HuH-7.5 (cell line): Measurements from ENCODE around the gene NINJ1.

Source experiments
- DNase-seq: peaks from one replicate; pipeline ENCODE4 v3.0.0; 2011; ENCODE audit warnings: low spot score

NINJ1 gene, protein sequence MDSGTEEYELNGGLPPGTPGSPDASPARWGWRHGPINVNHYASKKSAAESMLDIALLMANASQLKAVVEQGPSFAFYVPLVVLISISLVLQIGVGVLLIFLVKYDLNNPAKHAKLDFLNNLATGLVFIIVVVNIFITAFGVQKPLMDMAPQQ

DNA sequence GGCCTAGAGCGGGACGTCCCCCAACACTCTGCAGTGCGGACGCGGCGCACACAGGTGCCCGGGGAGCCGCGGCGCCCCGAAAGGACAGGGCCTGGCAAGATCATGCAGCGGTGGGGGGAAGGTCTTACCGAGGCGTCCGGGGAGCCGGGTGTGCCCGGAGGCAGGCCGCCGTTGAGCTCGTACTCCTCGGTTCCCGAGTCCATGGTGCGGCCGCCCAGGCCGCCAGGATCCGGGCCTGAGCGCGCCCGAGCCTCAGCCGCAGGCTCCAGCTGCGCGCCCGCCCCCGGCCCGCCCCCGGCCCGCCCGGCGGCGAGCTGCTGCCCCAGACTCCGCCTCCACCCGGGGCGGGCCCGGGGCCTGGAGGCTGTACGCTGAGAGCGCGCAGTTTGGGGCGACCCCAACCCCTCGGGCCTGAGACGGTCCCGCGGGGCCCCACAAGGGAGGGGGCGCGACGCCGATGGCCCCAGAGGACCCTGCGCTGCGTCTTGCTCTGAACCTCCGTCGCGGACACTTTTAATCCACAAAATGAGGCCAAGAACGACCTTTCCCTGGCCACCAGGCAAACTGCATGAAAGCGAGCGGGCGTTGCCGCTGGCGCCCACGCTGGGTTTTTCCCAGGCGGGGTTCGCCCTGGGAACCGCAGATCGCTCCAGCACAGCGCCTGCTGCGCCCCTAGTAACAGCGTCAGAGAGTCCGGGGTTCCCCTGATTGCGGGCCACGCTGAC lies at the start of gene NINJ1:
TSS of gene NINJ1 (minus strand) at position 237 of the 725 bp plus-strand sequence. CDS start at position 203, 34 bp downstream.
- DNase-seq, result peak; percentile 95

DNA sequence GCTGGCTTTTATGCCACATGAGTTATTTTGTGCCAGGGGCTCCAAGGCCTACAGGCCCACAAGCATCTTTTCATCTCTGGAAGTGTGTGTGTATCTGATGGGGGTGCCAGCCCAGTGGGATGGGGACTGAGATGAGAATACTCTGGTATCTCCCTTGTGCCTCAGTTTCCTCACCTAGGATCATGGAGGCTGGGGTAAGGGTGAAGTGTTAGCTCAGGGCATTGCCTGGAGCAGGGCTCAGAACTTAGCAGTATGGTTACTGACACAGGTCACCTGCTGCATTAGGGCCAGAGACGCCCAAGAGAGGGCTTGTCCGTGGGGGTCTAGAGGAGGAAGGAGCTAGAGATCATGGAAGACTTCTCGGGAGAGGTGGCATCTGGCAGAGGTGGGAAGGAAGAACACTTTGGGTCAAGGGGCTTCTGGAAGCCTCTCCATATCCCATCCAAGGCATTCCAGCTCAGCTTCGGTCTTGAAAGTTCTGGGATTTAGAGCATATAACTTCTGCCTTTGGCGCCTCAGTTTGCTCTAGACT lies 49.1 kb upstream of the NINJ1 start:
- DNase-seq, result no peak

DNA sequence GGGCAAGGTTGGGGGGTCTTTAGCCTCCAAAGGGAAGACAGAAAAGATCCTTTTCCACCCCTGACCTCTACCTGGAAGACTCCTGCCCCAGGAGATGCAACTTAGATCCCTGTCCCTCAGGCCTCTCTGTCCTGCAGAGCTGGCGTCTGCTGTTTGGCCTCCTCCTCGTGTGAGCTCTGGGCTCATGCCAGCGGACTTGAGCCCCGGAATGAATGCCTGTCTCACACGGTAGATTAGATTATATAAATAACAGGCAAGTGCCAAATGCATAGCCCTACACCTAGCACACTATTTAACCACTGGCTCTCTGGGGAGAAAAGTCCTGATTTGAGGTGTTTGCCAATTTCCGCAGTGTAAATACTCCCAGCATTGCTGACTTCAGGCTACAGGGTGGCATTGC lies 48.5 kb upstream of the NINJ1 start:
- DNase-seq, result no peak

DNA sequence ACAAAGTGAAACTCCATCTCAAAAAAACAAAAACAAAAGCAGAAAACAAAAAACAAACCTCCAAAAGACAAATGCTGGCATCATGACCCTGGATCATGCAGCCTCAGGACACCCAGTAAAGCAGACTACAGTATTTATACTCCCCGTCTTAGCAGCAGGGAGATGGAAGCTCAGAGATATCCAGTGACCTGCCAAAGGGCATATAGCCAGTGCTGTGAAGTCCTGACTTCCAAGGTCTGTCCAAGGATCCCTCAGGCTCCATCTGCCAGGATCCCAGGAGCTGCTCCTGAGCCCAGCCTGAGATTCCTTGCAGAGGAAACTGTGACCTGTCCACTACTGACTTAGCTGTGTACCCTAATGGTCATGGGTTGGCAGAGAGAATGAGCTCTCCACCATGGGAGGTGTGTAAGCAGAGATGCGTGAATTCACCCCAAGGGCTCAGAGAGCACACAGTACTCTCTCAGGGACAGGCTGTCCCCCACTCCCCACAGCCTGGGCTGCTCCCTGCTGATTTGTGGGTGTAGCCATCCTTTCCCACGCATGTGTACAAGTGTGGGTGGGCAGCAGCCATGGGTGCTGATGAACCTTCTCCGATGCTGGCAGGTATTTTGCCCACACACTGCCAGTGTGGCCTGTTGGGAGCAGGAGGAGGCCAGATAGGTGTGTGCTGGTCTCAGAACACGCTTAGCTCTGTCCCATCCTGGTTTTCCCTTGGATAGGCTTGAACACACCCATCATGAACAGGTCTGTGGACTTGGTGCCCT lies 47.8 kb upstream of the NINJ1 start:
- no peak for DNase-seq

DNA sequence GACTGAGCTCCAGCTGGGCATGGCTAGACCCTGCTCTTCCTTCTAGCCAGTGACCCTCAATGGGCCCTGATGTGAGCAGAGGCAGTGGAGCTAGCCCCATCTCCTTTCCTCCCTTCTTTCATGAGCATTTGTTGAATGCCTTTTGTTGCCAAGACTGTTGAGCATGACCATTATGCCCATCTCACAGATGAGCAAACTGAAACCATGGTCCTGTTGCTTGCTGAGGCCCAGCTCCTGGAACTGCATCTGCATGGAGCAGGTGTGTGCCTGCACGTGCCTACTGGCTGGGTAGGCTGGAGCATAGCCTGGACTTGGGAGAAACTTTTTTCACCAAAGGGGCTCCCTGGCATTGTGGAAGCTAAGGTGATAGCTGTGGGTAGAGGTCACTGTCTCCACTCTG lies 46.9 kb upstream of the NINJ1 start:
- no peak for DNase-seq

DNA sequence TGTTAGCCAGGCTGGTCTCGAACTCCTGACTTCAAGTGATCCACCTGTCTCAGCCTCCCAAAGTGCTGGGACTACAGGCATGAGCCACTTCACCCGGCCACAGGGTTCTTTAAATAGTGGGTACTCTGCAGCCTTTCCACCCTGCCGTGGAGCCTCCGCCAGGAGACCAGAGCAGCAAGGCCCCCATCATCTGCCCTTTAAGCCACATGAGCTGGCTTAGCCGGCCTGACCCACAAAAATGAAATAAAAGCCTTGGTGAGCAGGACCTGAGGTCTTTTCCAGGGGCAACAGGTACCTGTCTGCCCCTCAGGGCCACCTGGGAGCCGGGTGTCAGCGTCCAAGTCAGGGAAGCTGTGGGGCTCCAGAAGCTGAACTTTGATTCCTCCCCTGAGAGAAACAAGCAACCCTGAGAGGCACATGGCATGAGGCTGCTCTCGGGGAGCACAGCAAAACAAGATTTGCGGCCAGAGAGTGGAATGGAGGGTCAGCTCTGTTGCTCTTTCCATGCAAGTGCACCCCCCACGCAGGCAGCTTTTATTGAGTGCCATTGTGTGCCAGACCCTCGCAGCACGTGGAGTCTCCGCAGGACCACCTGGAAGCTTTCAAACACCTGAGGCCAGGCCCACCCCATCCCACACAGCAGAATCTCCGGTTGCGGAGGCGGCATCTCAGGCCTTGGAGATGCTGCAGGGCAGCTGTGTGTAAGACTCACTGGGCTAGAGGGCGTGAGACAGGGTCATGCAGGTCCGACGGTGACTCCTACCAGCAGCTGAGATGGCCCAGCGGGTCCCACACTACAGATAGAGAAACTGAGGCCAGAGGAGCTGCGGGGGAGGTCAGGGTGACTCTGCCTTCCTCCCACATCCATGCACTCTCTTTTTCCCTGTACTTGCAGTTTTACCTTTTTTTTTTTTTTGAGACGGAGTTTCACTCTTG lies 45.1 kb upstream of the NINJ1 start:
- no peak for DNase-seq

DNA sequence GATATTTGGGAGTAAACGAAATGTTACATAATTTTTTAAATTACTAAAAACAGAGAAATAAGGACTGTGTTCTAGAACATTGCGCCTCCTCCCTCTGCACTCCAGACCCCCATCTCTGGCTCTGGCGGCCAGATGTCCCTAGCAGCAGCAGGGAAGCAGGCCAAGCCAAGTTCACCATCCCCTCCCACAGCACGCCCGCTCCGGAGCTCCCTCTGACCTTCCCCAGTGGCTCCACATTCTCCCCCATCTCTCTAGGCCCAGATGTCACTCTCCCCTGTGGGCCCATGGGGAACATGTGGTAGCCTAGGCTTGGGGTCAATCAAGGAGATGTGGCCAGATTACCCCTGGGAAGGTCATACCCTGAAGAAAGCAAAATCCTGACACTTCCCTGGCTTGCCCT lies 43.6 kb upstream of the NINJ1 start:
- DNase-seq, result no peak

DNA sequence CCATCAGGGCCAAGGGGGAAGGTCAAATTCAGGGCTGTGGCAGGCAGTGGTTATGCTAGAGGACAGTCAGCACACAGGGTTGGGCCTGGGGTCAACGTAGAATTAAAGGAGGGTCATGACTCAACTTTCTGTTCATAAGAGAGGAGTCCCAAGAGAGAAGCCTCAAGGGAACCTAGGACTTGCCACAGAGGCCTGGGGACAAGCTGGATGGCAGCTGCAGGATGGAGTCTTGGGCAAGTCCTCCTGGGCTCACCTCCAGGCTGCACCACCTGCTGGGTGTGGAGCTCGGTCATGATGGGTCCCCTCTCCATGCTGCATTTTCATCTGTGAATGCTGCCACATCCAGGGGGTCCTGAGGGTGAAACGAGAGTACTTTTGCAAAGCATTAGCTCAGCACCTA lies 40.9 kb upstream of the NINJ1 start:
- DNase-seq, result no peak

DNA sequence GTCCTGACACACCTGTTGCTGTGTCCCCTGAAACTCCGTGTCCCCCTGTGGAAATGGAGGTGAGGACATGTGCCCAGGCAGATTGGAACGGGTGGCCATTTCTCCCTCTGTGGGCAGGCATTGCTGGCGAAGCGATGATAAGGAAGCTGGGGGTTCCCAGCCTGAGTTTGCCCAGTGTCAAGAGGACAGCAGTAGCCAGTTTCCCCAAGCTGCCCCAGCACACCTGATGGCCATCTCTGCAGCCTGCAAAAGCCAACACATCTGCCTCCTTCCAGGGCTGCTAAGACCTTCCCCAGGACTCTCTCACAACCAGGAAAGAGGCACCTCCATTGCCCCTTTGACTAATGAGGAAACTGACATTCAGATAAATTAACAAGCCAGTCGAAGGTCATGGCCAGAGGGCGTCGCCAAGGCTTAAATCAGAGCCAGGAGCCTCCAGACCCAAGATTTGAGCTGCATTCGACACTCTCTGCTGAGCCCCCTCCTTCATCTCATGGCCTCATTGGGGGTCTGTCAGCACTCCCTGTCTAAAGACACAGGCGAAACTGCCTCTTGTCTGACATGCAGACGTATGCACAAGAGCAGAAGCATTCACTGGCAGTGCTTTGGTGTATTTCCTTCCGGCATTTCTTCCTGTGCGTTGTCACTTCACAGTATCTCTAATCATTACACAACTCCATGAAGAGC lies 39.5 kb upstream of the NINJ1 start:
- DNase-seq, result no peak

DNA sequence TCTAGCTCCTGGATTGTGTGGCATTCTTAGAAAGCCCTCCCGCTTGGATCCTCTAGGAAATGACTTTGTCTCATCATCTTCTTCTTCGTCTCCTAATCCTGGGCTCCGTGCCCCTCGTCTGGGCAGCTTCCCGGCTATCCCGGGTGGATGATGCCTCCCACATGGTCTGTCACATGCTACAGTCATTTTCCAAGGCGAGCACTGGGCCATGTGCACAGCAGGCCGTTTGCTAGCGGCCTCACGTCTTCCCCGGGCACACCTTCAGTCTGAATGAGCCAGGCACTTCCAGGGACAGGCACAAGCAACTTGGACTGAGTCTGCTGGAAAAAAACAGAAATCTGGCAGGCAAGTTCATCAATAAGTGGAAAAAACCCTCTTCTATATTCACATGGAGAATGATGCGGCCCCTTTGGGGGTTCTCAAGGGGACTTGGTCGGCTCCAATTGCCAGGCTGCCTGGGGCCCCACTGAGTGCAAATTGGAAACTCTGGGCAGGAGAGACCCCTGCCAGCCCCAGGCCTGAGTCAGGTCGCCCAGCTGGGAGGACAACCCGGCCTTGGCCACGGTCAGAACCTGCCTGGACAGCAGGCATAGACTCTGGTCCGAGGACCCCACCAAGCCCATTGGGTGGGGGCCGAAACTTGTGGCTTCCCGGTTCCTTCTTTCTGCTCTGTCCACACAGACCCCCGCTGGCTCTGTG lies 38.8 kb upstream of the NINJ1 start:
- no peak for DNase-seq

DNA sequence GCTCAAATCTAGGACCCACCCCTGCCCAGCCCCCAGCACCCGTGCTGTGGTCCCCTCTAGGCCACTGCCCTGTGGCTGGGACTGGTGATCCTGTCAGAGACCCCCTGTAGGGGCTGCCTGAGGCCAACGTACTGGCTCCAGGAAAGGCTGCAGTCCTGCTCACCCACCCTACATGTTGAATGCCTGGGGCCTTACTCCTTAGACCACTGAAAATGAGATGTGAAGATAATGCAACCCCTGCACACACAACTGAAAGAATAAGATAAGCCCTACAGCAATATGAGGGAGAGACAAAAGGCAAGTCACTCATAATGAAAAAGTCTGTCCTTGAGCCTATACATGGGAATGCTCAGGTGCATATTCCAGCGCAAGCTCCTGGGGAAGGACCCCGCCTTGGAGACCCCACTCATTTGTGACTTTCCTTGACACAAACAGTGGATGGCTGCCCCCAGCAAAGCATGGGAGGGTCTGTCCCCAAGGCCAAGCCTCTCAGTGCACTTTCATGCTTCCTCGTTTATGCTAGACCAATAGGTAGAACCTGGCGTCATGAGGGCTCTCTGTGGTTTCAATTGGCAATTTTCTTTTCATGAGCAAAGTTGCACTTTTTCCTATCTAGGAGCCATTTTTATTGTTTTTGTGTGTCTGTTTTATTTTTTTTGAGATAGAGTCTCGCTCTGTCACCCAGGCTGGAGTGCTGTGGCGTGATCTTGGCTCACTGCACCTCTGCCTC lies 37.4 kb upstream of the NINJ1 start:
- DNase-seq, result no peak

DNA sequence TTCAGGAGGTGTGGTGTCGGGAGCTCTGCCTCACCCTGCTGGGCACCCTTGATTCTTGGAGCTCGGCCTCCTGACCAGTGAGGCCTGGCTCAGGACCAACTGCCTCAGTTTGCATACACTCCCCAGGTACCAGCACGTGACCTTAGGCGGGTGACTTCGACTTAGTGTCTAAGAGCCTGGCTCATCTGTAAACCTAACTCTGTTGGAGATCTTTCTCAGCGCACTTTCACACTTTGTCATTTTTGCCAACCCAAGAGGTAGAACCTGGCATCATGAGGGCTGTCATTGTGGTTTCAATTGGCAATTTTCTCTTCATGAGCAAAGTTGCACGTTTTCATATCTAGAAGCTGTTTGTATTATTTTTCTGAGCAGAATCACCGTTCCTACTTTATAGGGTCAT lies 36.5 kb upstream of the NINJ1 start:
- DNase-seq, result no peak

DNA sequence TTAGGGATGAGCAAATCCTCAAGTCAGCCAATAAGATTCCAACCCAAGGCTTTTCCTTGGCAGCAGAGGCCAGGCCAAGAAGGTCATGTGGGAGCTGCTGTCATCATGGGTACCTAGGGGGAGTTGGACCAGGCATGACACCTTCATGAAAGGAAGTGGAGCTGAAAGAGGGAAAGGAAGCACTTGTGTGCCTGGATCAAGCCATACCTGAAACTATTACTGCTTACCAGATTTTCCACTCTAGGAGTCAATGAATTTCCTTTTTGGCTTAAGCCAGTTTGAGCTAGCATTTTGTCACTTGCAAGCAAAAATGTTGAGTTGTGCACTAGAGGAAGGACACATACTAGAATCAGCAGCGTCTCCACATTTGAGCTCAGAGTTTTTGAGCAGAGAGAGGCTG lies 35.4 kb upstream of the NINJ1 start:
- no peak for DNase-seq

DNA sequence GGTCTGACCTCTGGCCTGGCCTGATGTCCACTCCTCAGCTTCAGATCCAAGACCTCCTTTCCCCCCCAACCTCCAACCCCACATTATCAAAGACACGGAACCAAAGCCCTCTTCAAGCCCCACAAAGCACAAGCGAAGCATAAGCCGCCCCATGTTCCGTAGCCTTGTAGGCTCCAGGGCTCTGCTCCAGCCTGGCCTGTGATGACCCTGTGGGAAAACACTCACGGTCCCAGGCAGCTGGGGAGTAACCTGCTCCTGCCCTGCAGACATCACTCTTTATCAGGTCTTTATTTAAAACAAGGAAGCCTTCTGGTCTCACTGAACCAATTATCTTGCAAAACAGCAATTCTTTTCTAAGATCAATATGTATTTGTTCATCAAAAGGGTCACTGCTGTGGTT lies 34.5 kb upstream of the NINJ1 start:
- DNase-seq, result no peak

DNA sequence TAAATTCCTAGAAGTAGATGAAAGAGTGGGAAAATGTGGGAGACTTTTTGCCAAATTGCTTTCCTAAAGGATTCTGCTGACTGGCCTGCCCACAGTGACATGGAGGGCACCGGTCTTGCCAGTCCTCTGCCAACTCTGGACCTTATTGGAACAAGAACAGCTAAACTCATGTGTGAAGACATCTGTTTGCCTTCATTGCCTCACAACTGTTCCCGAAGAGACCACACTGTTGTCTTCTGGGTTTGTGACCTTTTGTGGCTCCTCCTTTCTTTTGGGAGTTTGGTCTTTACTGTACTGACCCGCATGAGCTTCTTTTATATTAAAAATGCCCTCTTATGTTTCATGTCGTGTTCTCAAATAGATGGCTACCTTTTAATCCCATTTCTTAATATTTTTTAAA lies 33.8 kb upstream of the NINJ1 start:
- DNase-seq, result no peak

DNA sequence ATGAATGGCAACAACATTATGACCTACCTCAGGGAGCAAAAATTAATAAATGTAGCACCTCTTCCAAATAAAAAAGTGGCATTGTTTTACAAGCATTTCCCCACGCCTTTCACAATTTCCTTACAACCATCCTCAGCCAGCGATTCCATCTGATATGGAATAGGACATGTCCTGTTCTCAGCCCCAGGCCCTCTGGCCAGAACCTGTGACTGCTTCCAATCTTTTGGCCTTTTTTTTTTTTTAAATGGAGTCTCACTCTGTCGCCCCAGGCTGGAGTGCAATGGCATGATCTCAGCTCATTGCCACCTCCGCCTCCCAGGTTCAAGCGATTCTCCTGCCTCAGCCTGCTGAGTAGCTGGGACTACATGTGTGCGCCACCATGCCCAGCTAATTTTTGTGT lies 33.1 kb upstream of the NINJ1 start:
- DNase-seq, result no peak

DNA sequence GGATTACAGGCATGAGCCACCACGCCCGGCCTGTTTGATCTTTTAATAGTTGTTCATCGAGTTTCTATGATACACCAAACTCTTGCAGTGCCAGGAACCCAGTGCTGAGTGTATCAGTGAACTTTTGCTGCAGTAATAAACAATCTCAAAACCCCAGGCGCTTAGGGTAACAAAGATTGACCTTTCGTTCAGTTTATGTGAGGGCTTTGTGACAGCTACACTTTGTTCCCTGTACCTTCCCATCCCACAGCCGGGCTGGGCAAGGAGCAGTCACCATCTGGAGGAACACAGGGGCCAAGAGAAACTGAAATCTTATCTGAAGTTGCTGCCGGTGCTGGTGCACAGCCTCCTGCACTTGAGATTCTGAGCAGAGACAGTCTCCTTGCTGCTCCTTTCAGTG lies 32.6 kb upstream of the NINJ1 start:
- DNase-seq, result no peak

DNA sequence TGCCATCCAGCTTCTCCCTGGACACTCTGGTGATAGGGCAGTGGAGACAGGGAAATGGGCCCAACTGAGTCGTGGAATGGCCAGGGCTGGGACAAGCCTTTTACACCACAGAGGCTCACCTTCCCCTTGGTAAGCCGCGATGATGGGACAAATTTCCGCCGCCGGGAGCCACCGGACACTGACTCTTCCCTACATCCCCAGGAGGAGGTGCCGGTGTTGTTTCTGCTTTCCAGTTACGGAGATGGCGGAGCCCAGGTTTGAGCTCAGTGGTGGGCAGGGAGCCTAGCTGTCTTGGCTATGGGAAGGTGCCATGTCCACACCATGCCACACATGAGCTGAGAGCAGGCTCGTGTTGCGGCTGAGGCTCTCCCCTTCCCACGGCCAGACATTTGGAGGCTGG lies 30.0 kb upstream of the NINJ1 start:
- no peak for DNase-seq

DNA sequence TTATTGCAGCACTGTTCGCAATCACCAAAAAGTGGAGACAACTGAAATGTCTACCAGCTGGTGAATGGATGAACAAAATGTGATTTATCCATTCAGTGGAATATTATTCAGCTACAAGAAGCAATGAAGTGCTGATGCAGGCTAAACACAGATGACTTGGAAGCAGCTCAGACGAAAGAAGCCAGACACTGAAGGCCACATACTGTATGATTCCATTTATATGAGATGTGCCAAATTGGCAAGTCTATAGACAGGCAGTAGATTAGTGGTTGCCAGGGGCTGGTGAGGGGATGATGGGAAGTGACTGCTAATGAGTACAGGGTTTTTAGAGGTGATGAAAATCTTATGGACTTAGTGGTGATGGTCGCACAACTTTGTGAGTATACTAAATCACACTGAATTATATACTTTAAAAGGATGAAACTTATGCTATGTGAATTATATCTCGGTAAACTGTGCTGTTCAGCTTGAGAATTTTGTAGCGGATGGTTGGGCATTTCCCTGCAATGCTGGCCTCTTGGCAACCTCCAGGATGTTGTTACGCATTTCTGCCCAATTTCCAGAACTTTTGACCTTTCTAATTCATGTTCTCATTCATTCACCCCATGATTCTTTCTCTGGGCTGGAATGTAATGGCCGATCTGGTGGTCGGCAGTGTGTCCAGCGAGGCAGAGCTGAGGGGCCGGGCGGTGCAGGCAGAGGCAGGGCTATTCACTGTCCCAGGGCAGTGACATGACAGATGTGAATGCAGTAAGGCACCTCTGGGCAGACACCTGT lies 27.9 kb upstream of the NINJ1 start:
- DNase-seq, result no peak
